Retinal pigment epithelial cell (primary cell): ENCODE measurements around the gene NOTCH3.

Experiments used
- DNase-seq: peaks from one replicate; pipeline ENCODE4 v3.0.0-alpha.2; 2010; ENCODE audit warnings: low read depth
- H3K4me3 ChIP-seq: 2 replicates; pipeline ENCODE4 v1.5.1; 2011; ENCODE audit warnings: mild to moderate bottlenecking, low read length, control low read depth, moderate library complexity
- CTCF ChIP-seq: conservative IDR thresholded peaks from 2 replicates; pipeline ENCODE4 v1.5.1; 2011; ENCODE audit warnings: low read depth, low read length, control low read depth, inconsistent platforms

NOTCH3 gene

DNA sequence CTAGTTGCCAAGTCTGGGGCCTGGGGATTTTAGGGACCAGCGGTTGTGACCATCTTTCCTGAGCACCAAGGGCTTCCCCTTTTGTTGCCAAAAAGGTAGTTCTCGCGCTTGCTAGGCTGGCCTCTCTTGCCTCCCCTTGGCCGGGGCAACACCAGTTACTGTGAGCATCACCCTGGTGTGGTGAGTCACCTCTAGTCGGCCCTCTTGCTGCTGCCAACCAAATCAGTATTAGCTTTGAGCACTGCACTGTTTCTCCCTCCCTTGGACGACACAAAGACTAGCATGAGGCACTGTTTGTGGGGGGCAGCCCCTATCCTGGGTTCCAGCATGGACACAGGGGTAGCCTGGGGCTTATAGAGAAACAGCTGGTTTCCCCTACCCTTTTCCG is 86.6 kb downstream of the NOTCH3 start:
- no peak for TF ChIP-seq CTCF
- DNase-seq, result no peak
- no peak overlapping the region for H3K4me3 ChIP-seq

GRCh38 chr19:15113245-15114152 is 87.3 kb downstream of the NOTCH3 start:
- no peak for TF ChIP-seq CTCF
- no peak overlapping the region for H3K4me3 ChIP-seq
- no peak for DNase-seq

DNA sequence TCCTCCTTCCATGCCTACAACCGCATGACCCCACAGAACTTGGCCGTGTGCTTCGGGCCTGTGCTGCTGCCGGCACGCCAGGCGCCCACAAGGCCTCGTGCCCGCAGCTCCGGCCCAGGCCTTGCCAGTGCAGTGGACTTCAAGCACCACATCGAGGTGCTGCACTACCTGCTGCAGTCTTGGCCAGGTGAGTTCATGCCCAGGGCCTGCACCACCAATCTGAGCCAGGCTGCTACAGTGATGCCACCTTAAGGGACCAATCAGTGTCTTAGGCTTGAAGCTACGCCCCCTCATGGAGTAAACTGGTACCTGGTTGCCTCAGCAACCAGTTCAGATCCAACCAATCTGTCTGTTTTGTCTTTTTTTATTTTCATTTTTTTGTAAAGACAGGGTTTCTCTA is 88.4 kb downstream of the NOTCH3 start:
- TF ChIP-seq CTCF, result no peak
- no peak for DNase-seq
- H3K4me3 ChIP-seq, result no peak overlapping the region

GRCh38 chr19:15111758-15112157 is 89.0 kb downstream of the NOTCH3 start:
- H3K4me3 ChIP-seq, result no peak overlapping the region
- TF ChIP-seq CTCF, result no peak
- DNase-seq, result no peak

GRCh38 chr19:15110418-15110815 is 90.4 kb downstream of the NOTCH3 start:
- no peak overlapping the region for H3K4me3 ChIP-seq
- TF ChIP-seq CTCF, result no peak
- DNase-seq, result no peak

- no peak overlapping the region for H3K4me3 ChIP-seq
- no peak for TF ChIP-seq CTCF
- no peak for DNase-seq
Observed at GRCh38 chr19:15109768-15110417, 90.9 kb downstream of the NOTCH3 start.
